GM18519 (cell line): ENCODE data around the gene BICC1.

Source experiments
- ATAC-seq: cut with Tn5 transposase; IDR thresholded peaks from one replicate; pipeline ENCODE4 v1.9.1; 2021; ENCODE audit warnings: mild to moderate bottlenecking, moderate library complexity; ENCODE audit not compliant: unreplicated experiment, low FRiP score

BICC1 gene

GRCh38 chr10:58734664-58735063 is 222.0 kb downstream of the BICC1 start:
- ATAC-seq = no peak

GRCh38 chr10:58735087-58735486 is 222.4 kb downstream of the BICC1 start:
- no peak for ATAC-seq

DNA sequence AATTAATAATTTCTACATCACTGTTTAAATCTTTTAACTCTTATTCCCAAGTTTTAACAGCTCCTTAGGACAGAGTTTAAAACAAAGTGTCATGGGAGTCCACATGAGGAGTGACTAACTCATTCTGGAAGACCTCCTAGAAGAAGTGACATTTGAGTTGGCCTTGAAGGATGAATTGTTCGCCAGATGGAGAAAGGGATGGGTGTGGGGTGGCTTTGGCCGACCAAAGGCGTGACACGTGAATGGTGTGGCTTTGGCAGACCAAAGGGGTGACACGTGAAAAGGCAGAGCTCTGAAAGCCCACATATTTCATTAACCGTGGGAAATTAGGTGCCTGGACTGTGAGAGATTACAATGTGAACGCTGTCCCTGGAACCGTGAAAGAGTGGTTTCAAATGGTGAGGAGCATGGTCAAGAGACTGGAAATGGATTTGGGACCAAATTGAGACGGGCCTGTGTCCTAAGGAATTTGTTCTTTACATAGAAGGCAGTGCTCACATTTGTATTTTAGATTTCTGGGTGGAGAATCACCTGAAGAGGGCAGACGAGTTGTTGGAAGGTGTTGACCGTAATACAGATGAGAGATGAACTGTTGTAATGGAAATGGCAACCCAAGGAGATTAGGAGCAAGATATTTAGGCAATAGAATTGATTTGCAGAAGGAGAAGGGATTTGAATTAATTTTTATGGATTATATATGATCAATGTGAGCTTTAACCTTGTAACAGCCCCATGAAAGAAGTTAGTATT is 228.1 kb downstream of the BICC1 start:
- ATAC-seq = no peak

- ATAC-seq = no peak
Measured at GRCh38 chr10:58741673-58742072, 229.0 kb downstream of the BICC1 start.

DNA sequence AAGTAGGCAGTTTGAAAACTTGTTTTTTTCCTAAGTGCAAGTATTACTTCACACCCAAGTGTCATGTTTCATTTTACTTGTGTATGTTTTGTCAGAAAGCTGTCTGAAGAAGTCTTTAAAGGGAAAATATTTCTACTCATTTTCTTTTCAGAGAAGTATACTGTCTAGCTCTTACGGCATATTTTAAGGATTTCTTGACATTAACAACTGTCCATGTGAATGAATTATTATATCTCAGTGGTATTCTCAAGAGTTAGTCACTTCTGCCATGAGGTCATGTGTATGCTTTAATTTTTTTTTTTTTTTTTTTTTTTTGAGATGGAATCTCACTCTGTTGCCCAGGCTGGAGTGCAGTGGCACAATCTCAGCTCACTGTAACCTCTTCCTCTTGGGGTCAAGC is 229.5 kb downstream of the BICC1 start:
- no peak for ATAC-seq

DNA sequence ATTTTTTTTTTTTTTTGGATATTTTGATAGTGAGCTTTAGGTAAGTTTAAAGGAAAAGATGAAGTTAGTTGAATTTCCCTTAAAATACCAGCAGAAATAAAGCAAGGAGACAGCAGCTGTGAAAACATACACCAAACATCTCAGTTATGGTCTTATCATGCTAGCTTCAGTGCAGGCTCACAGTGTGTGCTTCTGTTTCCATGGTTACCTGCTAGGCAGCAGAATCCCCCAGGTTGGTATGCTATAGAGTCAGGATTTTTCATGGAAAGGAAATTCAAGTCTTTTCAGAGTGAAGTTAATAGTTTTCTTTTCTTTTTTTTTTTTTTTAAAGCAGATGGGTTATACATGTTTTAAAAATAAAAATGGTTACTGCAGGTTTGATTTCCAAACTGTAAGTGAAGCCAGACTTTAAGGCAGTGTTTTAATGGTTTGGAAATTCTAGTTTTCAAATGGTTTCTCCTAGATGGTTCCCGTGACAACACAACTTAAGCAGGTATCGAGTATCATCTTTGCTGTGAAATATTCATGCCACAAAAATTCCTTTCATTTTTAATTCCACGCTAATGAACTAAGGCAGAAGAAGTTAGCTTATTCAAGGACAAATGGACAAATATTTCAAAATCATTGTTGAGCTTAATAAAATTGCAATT is 230.9 kb downstream of the BICC1 start:
- no peak for ATAC-seq

DNA sequence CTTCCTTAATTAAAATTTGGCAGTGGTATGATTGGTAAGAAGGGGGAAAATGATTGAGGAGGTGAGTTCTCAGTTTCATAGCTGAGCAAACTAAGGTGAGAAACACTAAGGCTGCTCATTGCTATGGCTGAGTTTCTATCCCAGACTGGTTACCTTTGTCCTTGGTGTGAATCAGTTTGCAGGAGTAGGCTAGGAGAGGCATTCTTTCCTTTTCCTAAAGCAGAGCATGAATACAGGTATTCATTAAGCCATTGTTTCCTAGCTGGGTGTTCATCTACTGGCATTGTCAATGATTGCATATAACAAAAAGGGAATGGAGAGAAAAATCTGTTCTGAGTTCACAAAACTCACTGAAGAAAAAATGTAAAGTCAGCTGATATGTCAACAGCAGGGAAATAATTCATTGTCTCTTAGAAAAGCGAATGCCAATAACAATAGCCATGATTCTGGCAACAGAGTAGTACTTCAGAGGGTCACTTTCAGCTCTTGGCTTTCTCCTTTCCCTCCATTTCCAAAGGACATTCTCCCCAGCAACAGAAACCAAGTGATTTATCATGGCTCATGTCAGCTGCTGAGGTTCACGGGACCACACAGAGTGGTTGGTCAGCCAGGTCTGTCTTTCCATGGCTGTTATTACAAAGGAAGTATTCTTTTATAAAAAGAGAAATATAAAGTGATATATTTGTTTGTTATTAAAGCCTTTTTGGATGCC is 234.0 kb downstream of the BICC1 start:
- ATAC-seq = no peak

DNA sequence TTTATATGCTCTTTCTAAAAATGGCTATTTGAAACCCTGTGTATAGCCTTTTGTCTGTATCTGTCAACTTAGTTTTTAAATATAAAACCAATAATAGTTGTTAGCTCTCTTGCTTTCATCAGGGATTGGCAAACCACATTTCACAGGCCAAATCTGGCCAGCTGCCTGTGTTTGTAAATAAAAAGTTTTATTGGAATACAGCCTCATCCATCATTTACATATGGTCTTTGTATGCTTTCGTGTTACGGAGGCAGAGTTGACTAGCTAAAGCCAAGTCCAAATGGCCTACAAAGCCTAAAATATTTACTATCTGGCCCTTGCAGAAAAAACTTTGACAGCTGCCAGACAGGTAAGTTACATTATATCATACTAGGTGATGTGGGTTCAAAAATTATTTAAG is 235.0 kb downstream of the BICC1 start:
- ATAC-seq = no peak

GRCh38 chr10:58752665-58753064 is 240.0 kb downstream of the BICC1 start:
- ATAC-seq = no peak

- ATAC-seq = no peak
Measured at GRCh38 chr10:58753425-58753824, 240.8 kb downstream of the BICC1 start.

GRCh38 chr10:58754469-58755339 is 242.0 kb downstream of the BICC1 start:
- ATAC-seq = no peak

DNA sequence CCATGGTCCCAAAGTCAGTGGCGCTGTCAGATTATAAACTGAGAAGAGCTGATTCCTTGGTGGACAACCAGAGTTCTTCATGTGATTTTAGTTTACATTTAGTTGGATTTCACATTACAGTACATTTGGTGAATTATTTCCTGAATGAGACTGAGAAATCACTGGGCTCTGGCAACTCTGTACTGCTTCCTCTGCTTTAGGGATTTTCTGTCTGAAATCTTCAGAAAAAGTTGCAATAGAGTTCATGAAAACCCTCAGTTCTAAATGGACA is 242.6 kb downstream of the BICC1 start:
- ATAC-seq = no peak

DNA sequence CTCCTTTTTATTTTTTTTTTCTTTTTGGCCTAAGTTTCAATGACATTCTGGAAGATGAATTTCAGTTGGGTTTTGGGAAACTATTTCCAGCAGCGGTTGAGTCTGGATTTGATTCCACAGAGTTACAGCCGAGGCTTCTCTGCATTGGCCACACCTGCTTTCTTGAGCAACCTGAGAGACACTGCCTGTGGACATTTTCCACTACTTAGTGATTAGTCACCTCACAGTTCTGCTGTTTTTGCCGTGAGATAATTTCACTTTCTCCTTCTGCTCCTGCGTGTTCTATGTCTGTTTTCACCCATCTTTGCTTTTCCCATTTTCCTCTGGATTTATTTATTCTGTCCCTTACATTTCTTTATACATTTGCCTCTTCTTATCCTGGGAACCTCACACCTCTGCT is 243.0 kb downstream of the BICC1 start:
- no peak for ATAC-seq

GRCh38 chr10:58756130-58756719 is 243.6 kb downstream of the BICC1 start:
- no peak for ATAC-seq

GRCh38 chr10:58757352-58758065 is 244.8 kb downstream of the BICC1 start:
- no peak for ATAC-seq

DNA sequence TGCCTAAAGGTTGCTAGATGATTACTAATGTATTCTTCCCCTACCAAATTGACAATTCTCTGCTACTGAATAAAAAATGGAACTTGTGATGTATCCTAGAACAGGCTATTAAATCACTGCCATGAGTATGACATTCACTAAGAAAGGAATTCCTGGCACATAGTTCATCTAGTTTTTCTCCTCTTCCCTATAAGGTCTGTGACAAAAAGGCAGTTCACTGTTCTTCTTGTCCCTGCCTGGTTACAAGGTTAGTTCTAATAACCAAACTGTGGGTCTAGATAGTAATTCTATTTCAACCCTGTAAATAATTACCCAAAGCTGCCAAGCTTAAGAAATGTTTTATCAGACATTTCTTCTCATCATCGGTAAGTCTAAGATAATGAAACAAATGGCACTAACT is 245.6 kb downstream of the BICC1 start:
- ATAC-seq = no peak

DNA sequence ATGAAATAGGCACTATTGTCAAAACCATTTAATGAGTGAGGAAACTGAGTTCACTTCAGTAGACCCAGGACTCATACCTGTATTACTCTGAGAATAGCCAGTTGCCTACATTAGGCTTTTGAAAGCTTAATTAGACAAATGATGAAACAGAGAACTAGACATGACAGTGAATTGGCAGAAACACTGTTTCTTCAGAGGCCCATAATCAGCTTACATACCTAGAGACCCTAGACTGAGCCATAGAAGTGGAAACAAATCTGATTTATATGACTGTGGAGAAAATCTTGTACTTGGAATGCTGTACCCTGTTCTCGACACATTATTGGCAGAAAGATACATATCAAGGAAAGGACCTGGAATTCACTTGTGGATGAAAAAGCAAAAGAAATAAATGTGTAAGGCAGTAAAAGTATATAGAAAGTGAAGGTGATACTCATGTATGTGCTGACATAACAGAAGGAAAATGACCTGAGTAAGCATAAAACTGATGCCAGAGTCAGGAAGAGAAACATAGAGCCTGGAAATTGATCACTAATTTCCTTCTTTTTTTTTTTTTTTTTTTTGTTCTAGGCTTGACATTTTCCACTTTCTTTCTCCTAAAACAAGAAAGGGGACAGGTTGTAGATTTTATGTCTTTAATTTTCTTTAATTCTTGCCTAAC is 251.5 kb downstream of the BICC1 start:
- ATAC-seq = no peak

- no peak for ATAC-seq
Measured at GRCh38 chr10:58765910-58766309, 253.2 kb downstream of the BICC1 start.

- no peak for ATAC-seq
Measured at GRCh38 chr10:58767652-58768051, 255.0 kb downstream of the BICC1 start.
